ENCODE measurements around the gene MUSTN1. TPM values are rescaled to one million over a fixed set of nuclear protein-coding genes. Genes with fewer than 3 reads are reported as not detected.

Gene MUSTN1
- total and polyA plus RNA-seq, 2 donors (not counting 3 experiments of a cell fraction or from before 2014, with no cell fraction given) = 1.1 to 2.2 TPM

DNA sequence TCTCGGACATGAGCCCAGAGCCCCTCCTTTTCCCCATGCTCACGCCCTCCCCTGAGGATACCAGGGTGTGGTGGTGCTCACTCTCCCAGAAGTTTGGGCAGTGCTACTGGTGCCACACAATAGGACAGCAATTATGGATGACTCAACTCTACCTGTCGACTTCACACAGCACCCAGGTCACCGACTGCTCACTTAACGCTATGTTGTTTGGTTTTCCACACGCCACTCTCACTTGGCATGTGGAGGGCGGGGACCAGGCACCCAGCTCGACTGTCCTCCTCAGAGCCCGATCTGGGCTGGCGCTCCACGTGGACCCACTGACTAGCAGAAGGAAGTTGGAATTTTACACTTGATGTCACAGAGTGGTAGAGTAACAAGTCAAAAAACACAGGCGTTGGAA, 31.6 kb upstream of the MUSTN1 start:
- ChIA-PET POLR2A (no interaction called here), CTCF (no interaction called here)
- Histone ChIP-seq H3K27ac (ENCODE audit: insufficient read depth, low read depth, low read length) (no peak overlapping the region), H3K9me1 (replicated peaks; ENCODE audit: control insufficient read depth, extremely low read depth, insufficient read depth, low read length) (no peaks in the 10 kb centered on the region), H3K9me3 (replicated peaks; ENCODE audit: control insufficient read depth, insufficient read depth, low read length) (no peaks in the 10 kb centered on the region), H4K20me1 (replicated peaks; ENCODE audit: control insufficient read depth, extremely low read depth, insufficient read depth, low read length) (no peaks in the 10 kb centered on the region), H3K9ac (replicated peaks; ENCODE audit: extremely low read depth, insufficient read depth, low read length) (no peak overlapping the region), H2AFZ (ENCODE audit: low read depth, low read length) (no peak overlapping the region), H3K36me3 (ENCODE audit: control insufficient read depth in 2 of 2, extremely low read depth in 1 of 2, insufficient read depth in 2 of 2, low read length in 2 of 2) (no peaks in the 10 kb centered on the region), H3K4me1 (ENCODE audit: control insufficient read depth, extremely low read depth, insufficient read depth, low read length) (no peaks in the 10 kb centered on the region), H3K4me2 (ENCODE audit: insufficient read depth, low read length) (no peak overlapping the region), H3K27me3 (ENCODE audit: control insufficient read depth in 2 of 2, insufficient read depth in 2 of 2, low read length in 2 of 2) (no peaks in the 10 kb centered on the region), H3K4me3 (replicated peaks in 1 of 3; ENCODE audit: insufficient read depth in 1 of 3, low read depth in 1 of 3, low read length in 3 of 3) (no peak overlapping the region), H3K79me2 (ENCODE audit: control insufficient read depth, insufficient read depth, low read length) (no peaks in the 10 kb centered on the region)
- intact Hi-C loops (cut with micrococcal nuclease) = no loop called here
- no peak for DNase-seq (ENCODE audit: low read depth, low spot score)
- TF ChIP-seq, protein P1, sequence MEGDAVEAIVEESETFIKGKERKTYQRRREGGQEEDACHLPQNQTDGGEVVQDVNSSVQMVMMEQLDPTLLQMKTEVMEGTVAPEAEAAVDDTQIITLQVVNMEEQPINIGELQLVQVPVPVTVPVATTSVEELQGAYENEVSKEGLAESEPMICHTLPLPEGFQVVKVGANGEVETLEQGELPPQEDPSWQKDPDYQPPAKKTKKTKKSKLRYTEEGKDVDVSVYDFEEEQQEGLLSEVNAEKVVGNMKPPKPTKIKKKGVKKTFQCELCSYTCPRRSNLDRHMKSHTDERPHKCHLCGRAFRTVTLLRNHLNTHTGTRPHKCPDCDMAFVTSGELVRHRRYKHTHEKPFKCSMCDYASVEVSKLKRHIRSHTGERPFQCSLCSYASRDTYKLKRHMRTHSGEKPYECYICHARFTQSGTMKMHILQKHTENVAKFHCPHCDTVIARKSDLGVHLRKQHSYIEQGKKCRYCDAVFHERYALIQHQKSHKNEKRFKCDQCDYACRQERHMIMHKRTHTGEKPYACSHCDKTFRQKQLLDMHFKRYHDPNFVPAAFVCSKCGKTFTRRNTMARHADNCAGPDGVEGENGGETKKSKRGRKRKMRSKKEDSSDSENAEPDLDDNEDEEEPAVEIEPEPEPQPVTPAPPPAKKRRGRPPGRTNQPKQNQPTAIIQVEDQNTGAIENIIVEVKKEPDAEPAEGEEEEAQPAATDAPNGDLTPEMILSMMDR (IDR thresholded peaks at IDR 0.05; ENCODE audit: extremely low read depth in 1 of 2, insufficient read depth in 1 of 2, low read depth in 1 of 2, low read length in 2 of 2) = no peak
- TF ChIP-seq MYC (IDR thresholded peaks at IDR 0.05; ENCODE audit: low read depth, low read length) (no peak), GATA2 (IDR thresholded peaks at IDR 0.05; ENCODE audit: insufficient read depth, insufficient read length, low read depth, low read length) (no peak), FOS (IDR thresholded peaks at IDR 0.05; ENCODE audit: borderline replicate concordance, insufficient read depth, low read length) (no peak), POLR2AphosphoS5 (IDR thresholded peaks at IDR 0.05; ENCODE audit: insufficient read depth, low read depth, low read length) (no peak), POLR2A (IDR thresholded peaks at IDR 0.05; ENCODE audit: low read depth, low read length) (no peak)
- TF ChIP-seq, protein P2, sequence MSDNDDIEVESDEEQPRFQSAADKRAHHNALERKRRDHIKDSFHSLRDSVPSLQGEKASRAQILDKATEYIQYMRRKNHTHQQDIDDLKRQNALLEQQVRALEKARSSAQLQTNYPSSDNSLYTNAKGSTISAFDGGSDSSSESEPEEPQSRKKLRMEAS (IDR thresholded peaks at IDR 0.05; ENCODE audit: insufficient read depth, insufficient read length) = no peak
- no peak for FAIRE-seq
- dilution Hi-C loops (cut with MboI; ENCODE audit: extremely low pct_ligation_motif_present, low sequenced_read_pairs) = no loop called here
- no TSS peak for BruUV-seq (replicated peaks)
